Measurements from ENCODE around the gene TRPM8. TPM values are rescaled to one million over a fixed set of nuclear protein-coding genes. Genes with fewer than 3 reads are reported as not detected.
"Not testable (repeated sequence)": the region's sequence is repeated elsewhere in the genome, so short reads cannot be mapped to it uniquely, and the experiment has no call there.

Gene TRPM8
- under 1 TPM in 1 of 4 donors, not detected in 3; 0.18 TPM for polyA plus RNA-seq
- long read RNA-seq, donor 1: 0 reads
- long read RNA-seq, donor 2: 0 reads
- long read RNA-seq, donor 3: 0 reads
- long read RNA-seq, donor 4: 0 reads
- long read RNA-seq, donor 5: 0 reads
- long read RNA-seq, donor 6: 0 reads
- long read RNA-seq, donor 7: 0 reads
- long read RNA-seq, donor 8: 0 reads
- long read RNA-seq, donor 9: 0 reads
- long read RNA-seq, donor 10: 0 reads

DNA sequence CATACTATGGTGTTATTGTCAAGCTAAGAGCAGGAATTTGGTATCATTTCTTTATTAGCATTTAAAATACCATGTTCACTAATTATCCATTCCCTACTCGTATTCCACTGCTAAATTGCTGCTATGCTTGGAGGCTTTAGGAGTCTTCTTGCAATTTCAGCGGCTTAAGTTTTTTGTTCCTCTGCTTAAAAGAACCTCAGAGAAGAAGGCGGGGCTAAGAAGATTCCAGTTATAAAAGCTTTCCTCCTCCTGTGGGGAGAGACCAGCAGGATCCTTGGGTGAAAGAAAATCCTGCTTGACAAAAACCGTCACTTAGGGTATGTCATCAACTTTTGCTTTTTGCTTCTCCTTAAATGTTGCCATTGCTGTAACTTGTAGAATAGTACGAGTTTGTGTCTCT is at the start of gene TRPM8:
Gene TRPM8 (plus strand): TSS at position 258 of the 400 bp plus-strand sequence. CDS start 9,165 bp downstream, outside the sequence.
- DNase-seq (no peak), FAIRE-seq (no peak)
- Histone ChIP-seq H3K4me1 (ENCODE audit: control insufficient read depth in 3 of 3, insufficient read depth in 2 of 3, low read depth in 1 of 3, low read length in 2 of 3) (no peaks in the 10 kb centered on the region), H3K27me3 (ENCODE audit: control insufficient read depth in 3 of 3, insufficient read depth in 3 of 3, low read length in 3 of 3) (peaks cover 0 to 6% (median 0%) of the 10 kb centered on the region in 3 donors), H3K9me3 (ENCODE audit: control insufficient read depth in 2 of 2, insufficient read depth in 1 of 2, low read depth in 1 of 2, low read length in 1 of 2) (no peaks in the 10 kb centered on the region), H3K4me3 (ENCODE audit: low read depth in 1 of 3, low read length in 3 of 3) (no peak within 1 kb of the TSS), H3K36me3 (ENCODE audit: control insufficient read depth in 3 of 3, insufficient read depth in 2 of 3, low read depth in 1 of 3, low read length in 3 of 3) (no peaks in the 10 kb centered on the region), H3K27ac (ENCODE audit: low read depth in 1 of 3, low read length in 2 of 3) (no peak within 1 kb of the TSS)
- 30 to 39% (median 36%) methylated on average over 5 of the region's 5 CpGs for WGBS, 3 donors

DNA sequence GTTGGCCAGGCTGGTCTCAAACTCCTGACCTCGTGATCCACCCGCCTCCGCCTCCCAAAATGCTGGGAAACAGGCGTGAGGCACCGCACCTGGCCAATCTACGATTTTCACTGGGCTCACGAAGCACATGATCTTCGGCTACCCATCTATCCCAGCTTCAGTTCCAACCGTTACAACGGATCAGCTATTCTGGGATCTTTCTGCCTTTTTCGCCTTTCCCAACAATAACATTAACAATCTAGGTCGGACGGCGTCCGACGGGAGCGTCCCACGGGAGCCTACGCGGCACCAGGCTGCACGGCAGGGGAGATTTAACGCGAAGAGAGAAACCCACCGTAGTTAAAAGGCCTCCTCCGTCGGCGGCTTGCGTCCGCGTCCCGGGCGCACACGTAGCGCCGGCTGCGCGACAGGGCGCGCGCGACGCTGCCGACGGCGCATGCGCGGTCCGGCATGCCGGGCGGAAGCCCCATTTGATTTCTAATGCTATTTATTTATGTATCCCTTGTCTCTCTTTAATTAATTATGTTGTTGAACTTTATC is 49.1 kb upstream of the TRPM8 start, which contains the start of gene MSL3B:
Gene MSL3B (minus strand): TSS at position 394 of the 540 bp plus-strand sequence.
- FAIRE-seq (no peak), DNase-seq (peak; percentile 65 to 77)
- Histone ChIP-seq H3K9me3 (ENCODE audit: control insufficient read depth in 2 of 2, insufficient read depth in 1 of 2, low read depth in 1 of 2, low read length in 1 of 2) (peaks cover 0 to 8% of the 10 kb centered on the region in 2 donors), H3K4me3 (ENCODE audit: low read depth in 1 of 3, low read length in 3 of 3) (peak within 1 kb of the TSS; percentile 21 to 66 (median 56)), H3K27me3 (ENCODE audit: control insufficient read depth in 3 of 3, insufficient read depth in 3 of 3, low read length in 3 of 3) (peaks cover 0 to 2% (median 0%) of the 10 kb centered on the region in 3 donors), H3K27ac (ENCODE audit: low read depth in 1 of 3, low read length in 2 of 3) (peak within 1 kb of the TSS in 1 of 3 donors; percentile 22), H3K4me1 (ENCODE audit: control insufficient read depth in 3 of 3, insufficient read depth in 2 of 3, low read depth in 1 of 3, low read length in 2 of 3) (peaks cover 0 to 3% (median 0%) of the 10 kb centered on the region in 3 donors), H3K36me3 (ENCODE audit: control insufficient read depth in 3 of 3, insufficient read depth in 2 of 3, low read depth in 1 of 3, low read length in 3 of 3) (peaks cover 0 to 3% (median 0%) of the 10 kb centered on the region in 3 donors)
- WGBS, 3 donors: 8 to 10% (median 8%) methylated on average over 50 of the region's 50 CpGs

DNA sequence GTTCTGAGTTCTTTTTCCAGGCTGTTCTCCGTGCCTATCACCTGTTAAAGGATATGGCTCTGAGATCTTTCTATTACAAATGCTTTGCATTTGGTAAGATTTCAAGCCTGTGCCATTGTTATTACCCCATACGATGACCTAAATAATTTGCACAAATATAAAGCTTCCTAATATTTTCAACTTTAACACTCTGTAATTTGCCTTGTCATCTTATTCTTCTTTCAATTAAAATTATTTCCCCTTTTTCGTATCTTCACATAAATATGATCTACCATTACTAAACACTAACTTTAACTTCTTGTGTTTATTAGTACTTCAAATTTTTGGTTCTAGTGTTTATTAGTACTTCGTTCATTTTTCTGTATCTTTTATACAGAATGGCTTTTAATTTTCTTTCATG is 45.7 kb upstream of the TRPM8 start:
- DNase-seq (no peak), FAIRE-seq (no peak)
- H3K4me3 ChIP-seq (ENCODE audit: low read depth in 1 of 3, low read length in 3 of 3): no peak overlapping the region
- H3K4me1 ChIP-seq (ENCODE audit: control insufficient read depth in 3 of 3, insufficient read depth in 2 of 3, low read depth in 1 of 3, low read length in 2 of 3): peaks cover 0 to 3% (median 0%) of the 10 kb centered on the region in 3 donors
- peaks cover 0 to 2% (median 0%) of the 10 kb centered on the region in 3 donors for H3K36me3 ChIP-seq (ENCODE audit: control insufficient read depth in 3 of 3, insufficient read depth in 2 of 3, low read depth in 1 of 3, low read length in 3 of 3)
- H3K27me3 ChIP-seq (ENCODE audit: control insufficient read depth in 3 of 3, insufficient read depth in 3 of 3, low read length in 3 of 3): peaks cover 0 to 7% (median 2%) of the 10 kb centered on the region in 3 donors
- no peak overlapping the region for H3K27ac ChIP-seq (ENCODE audit: low read depth in 1 of 3, low read length in 2 of 3)
- peaks cover 0 to 2% of the 10 kb centered on the region in 2 donors for H3K9me3 ChIP-seq (ENCODE audit: control insufficient read depth in 2 of 2, insufficient read depth in 1 of 2, low read depth in 1 of 2, low read length in 1 of 2)
- 59 to 65% (median 63%) methylated on average over 4 of the region's 4 CpGs for WGBS, 3 donors

DNA sequence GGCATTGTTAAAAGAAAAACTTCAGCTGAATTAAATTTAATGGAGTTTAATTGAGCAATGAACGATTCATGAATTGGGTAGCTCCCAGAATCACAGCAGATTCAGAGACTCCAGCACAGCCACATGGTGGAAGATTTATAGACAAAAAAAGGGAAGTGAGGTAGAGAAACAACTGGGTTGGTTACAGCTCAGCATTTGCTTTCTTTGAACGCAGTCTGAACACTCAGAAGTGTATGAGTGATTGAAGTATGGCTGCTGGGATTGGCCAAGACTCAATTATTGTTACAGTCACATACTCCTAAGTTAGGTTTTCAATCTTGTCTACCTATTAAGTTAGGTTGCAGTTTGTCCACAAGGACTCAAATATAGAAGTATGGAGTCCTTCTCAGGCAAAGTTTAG is 45.0 kb upstream of the TRPM8 start:
- H3K4me3 ChIP-seq (ENCODE audit: low read depth in 1 of 3, low read length in 3 of 3); H3K36me3 ChIP-seq (ENCODE audit: control insufficient read depth in 3 of 3, insufficient read depth in 2 of 3, low read depth in 1 of 3, low read length in 3 of 3); H3K27me3 ChIP-seq (ENCODE audit: control insufficient read depth in 3 of 3, insufficient read depth in 3 of 3, low read length in 3 of 3); H3K27ac ChIP-seq (ENCODE audit: low read depth in 1 of 3, low read length in 2 of 3); FAIRE-seq; DNase-seq; H3K9me3 ChIP-seq (ENCODE audit: control insufficient read depth in 2 of 2, insufficient read depth in 1 of 2, low read depth in 1 of 2, low read length in 1 of 2); H3K4me1 ChIP-seq (ENCODE audit: control insufficient read depth in 3 of 3, insufficient read depth in 2 of 3, low read depth in 1 of 3, low read length in 2 of 3): not testable (repeated sequence)
- WGBS, 3 donors: 40 to 46% (median 43%) methylated on average over 2 of the region's 2 CpGs

DNA sequence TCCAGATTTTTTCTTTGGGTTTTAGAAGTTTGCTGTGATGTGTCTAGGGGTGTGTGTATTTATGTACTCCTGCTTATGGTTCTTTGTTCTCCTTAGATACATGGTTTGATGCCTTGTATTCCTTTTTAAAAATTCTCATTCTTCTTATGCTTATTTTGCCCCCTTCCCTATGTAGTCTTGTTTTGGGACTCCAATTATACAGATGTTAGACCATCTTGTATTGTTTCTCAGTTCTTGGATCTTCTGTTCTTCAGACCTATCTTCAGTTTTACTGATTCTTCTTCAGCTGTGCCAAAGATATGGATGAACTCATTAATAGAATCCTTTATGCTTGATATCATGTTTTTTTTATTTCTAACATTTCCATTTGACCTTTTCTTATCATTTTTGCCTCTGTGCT is 34.8 kb upstream of the TRPM8 start:
- no peaks in the 10 kb centered on the region for H3K27me3 ChIP-seq (ENCODE audit: control insufficient read depth in 3 of 3, insufficient read depth in 3 of 3, low read length in 3 of 3)
- H3K9me3 ChIP-seq (ENCODE audit: control insufficient read depth in 2 of 2, insufficient read depth in 1 of 2, low read depth in 1 of 2, low read length in 1 of 2): no peaks in the 10 kb centered on the region
- no peak overlapping the region for H3K27ac ChIP-seq (ENCODE audit: low read depth in 1 of 3, low read length in 2 of 3)
- FAIRE-seq (no peak), DNase-seq (no peak)
- no peaks in the 10 kb centered on the region for H3K36me3 ChIP-seq (ENCODE audit: control insufficient read depth in 3 of 3, insufficient read depth in 2 of 3, low read depth in 1 of 3, low read length in 3 of 3)
- H3K4me3 ChIP-seq (ENCODE audit: low read depth in 1 of 3, low read length in 3 of 3): no peak overlapping the region
- no peaks in the 10 kb centered on the region for H3K4me1 ChIP-seq (ENCODE audit: control insufficient read depth in 3 of 3, insufficient read depth in 2 of 3, low read depth in 1 of 3, low read length in 2 of 3)

DNA sequence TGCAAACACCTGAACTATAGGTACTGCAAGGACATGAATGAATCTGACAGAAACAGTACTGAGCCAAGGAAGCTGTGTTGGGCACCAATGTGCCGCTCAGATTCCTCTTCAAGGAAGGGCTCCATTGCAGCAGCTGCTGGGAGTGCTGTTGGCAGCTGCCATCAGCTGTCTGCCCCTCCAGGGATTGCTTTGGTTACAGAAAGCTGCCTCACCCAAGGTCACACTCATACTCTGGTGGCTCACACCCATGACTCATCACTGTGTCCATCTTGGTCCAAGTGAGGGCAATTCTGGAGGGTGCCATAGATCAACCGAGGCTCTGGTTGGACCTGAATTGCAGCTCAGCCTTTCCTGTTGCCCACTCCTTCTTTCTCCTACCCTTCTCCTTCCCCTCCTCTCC is 24.4 kb upstream of the TRPM8 start:
- WGBS, 3 donors: 72 to 89% (median 83%) methylated on average over 2 of the region's 2 CpGs

DNA sequence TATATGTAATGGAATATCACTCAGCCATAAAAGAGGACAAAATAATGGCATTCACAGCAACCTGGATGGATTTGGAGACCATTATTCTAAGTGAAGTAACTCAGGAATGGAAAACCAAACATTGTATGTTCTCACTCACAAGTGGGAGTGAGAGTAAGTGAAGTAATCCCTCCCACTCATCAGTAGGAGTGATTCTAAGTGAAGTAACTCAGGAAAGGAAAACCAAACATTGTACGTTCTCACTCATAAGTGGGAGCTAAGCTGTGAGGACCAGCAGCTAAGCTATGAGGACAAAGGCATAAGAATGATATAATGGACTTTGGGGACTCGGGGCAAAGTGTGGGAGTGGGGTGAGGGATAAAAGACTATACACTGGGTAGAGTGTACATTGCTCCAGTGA is 20.9 kb upstream of the TRPM8 start:
- not testable (repeated sequence) for H3K9me3 ChIP-seq (ENCODE audit: control insufficient read depth in 2 of 2, insufficient read depth in 1 of 2, low read depth in 1 of 2, low read length in 1 of 2); H3K4me3 ChIP-seq (ENCODE audit: low read depth in 1 of 3, low read length in 3 of 3); FAIRE-seq; H3K4me1 ChIP-seq (ENCODE audit: control insufficient read depth in 3 of 3, insufficient read depth in 2 of 3, low read depth in 1 of 3, low read length in 2 of 3); DNase-seq; H3K27ac ChIP-seq (ENCODE audit: low read depth in 1 of 3, low read length in 2 of 3); H3K36me3 ChIP-seq (ENCODE audit: control insufficient read depth in 3 of 3, insufficient read depth in 2 of 3, low read depth in 1 of 3, low read length in 3 of 3); H3K27me3 ChIP-seq (ENCODE audit: control insufficient read depth in 3 of 3, insufficient read depth in 3 of 3, low read length in 3 of 3)
- WGBS, 3 donors: 74 to 90% (median 76%) methylated on average over 2 of the region's 2 CpGs

More for the DNA sequence above, 24.4 kb upstream of the TRPM8 start:
- FAIRE-seq (no peak), DNase-seq (no peak)
- Histone ChIP-seq H3K9me3 (ENCODE audit: control insufficient read depth in 2 of 2, insufficient read depth in 1 of 2, low read depth in 1 of 2, low read length in 1 of 2) (no peaks in the 10 kb centered on the region), H3K27me3 (ENCODE audit: control insufficient read depth in 3 of 3, insufficient read depth in 3 of 3, low read length in 3 of 3) (peaks cover 0 to 8% (median 0%) of the 10 kb centered on the region in 3 donors), H3K27ac (ENCODE audit: low read depth in 1 of 3, low read length in 2 of 3) (no peak overlapping the region), H3K36me3 (ENCODE audit: control insufficient read depth in 3 of 3, insufficient read depth in 2 of 3, low read depth in 1 of 3, low read length in 3 of 3) (no peaks in the 10 kb centered on the region), H3K4me3 (ENCODE audit: low read depth in 1 of 3, low read length in 3 of 3) (no peak overlapping the region), H3K4me1 (ENCODE audit: control insufficient read depth in 3 of 3, insufficient read depth in 2 of 3, low read depth in 1 of 3, low read length in 2 of 3) (no peaks in the 10 kb centered on the region)

DNA sequence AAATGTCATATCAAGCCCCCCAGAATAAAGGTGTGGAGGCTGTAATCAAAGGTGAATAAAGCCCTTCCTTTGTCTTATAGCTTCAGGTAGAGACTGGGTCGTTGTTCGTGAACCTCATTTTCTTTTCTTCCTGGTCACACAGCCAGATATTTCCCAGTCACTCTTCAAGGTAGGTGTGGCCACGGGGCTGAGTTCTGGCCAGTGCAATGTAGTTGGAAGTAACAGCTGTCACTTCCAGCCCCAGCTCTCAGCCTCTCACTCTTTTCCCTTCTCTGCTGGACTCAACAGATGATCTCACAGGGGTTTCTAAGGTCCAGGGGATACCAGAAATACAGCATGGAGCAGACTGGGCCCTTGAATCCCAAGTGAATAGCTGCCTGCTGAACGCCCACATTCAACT is 15.8 kb upstream of the TRPM8 start:
- DNase-seq (peak in 1 of 2 donors; percentile 42), FAIRE-seq (no peak)
- Histone ChIP-seq H3K9me3 (ENCODE audit: control insufficient read depth in 2 of 2, insufficient read depth in 1 of 2, low read depth in 1 of 2, low read length in 1 of 2) (no peaks in the 10 kb centered on the region), H3K36me3 (ENCODE audit: control insufficient read depth in 3 of 3, insufficient read depth in 2 of 3, low read depth in 1 of 3, low read length in 3 of 3) (no peaks in the 10 kb centered on the region), H3K4me1 (ENCODE audit: control insufficient read depth in 3 of 3, insufficient read depth in 2 of 3, low read depth in 1 of 3, low read length in 2 of 3) (no peaks in the 10 kb centered on the region), H3K4me3 (ENCODE audit: low read depth in 1 of 3, low read length in 3 of 3) (no peak overlapping the region), H3K27me3 (ENCODE audit: control insufficient read depth in 3 of 3, insufficient read depth in 3 of 3, low read length in 3 of 3) (peaks cover 0 to 2% (median 2%) of the 10 kb centered on the region in 3 donors), H3K27ac (ENCODE audit: low read depth in 1 of 3, low read length in 2 of 3) (no peak overlapping the region)
- WGBS, 3 donors: 19 to 48% (median 34%) methylated on average over 4 of the region's 4 CpGs
